H9 (cell line): ENCODE results near the gene AS3MT. TPM values are rescaled to one million over a fixed set of nuclear protein-coding genes. Genes with fewer than 3 reads are reported as not detected.
A peak's percentile ranks its signal among the peaks of the same experiment; 100 is the strongest.

Experiments used
- DNase-seq: peaks from one replicate; pipeline ENCODE4 v3.0.0-alpha.2; 2017
- H2AFZ ChIP-seq: one replicate; pipeline ENCODE4 v1.6.1; 2013; ENCODE audit warnings: mild to moderate bottlenecking, low read length, control low read depth, moderate library complexity
- H2AK5ac ChIP-seq: 2 replicates; pipeline ENCODE4 v1.6.1; 2013; ENCODE audit warnings: low read length, control low read depth, mixed read lengths; ENCODE audit not compliant: insufficient read length
- H2BK120ac ChIP-seq: one replicate; pipeline ENCODE4 v1.6.1; 2013; ENCODE audit warnings: low read depth, mild to moderate bottlenecking, low read length, control low read depth, inconsistent platforms; ENCODE audit not compliant: poor library complexity, severe bottlenecking
- H2BK12ac ChIP-seq: 2 replicates; pipeline ENCODE4 v1.6.1; 2013; ENCODE audit warnings: low read length, control low read depth, mixed read lengths, low read depth; ENCODE audit not compliant: insufficient read length
- H2BK15ac ChIP-seq: 2 replicates; pipeline ENCODE4 v1.6.1; 2013; ENCODE audit warnings: low read depth, low read length, control low read depth
- H2BK20ac ChIP-seq: one replicate; pipeline ENCODE4 v1.6.1; 2013; ENCODE audit warnings: low read depth, mild to moderate bottlenecking, low read length, control low read depth, inconsistent platforms; ENCODE audit not compliant: poor library complexity, severe bottlenecking
- H2BK5ac ChIP-seq: 2 replicates; pipeline ENCODE4 v1.6.1; 2013; ENCODE audit warnings: low read length, control low read depth, mixed read lengths; ENCODE audit not compliant: insufficient read length
- H3K14ac ChIP-seq: 2 replicates; pipeline ENCODE4 v1.6.1; 2013; ENCODE audit warnings: low read length, control low read depth; ENCODE audit not compliant: insufficient read depth
- H3K18ac ChIP-seq: 2 replicates; pipeline ENCODE4 v1.6.1; 2013; ENCODE audit warnings: low read depth, mild to moderate bottlenecking, mixed read lengths, low read length, control low read depth; ENCODE audit not compliant: insufficient read length
- H3K23ac ChIP-seq: 2 replicates; pipeline ENCODE4 v1.6.1; 2013; ENCODE audit warnings: low read length, control low read depth, mixed read lengths, low read depth; ENCODE audit not compliant: insufficient read length
- H3K23me2 ChIP-seq: 2 replicates; pipeline ENCODE4 v1.6.1; 2013; ENCODE audit warnings: low read depth, mild to moderate bottlenecking, mixed read lengths, low read length, control low read depth; ENCODE audit not compliant: insufficient read length, poor library complexity, severe bottlenecking
- H3K27ac ChIP-seq: 2 replicates; pipeline ENCODE4 v1.5.1; 2013; ENCODE audit warnings: low read length, control low read depth, mixed read lengths, low read depth; ENCODE audit not compliant: insufficient read length
- H3K27me3 ChIP-seq: 2 replicates; pipeline ENCODE4 v1.6.1; 2013; ENCODE audit warnings: low read length, control low read depth, inconsistent platforms; ENCODE audit not compliant: insufficient read depth
- H3K4ac ChIP-seq: 2 replicates; pipeline ENCODE4 v1.6.1; 2013; ENCODE audit warnings: low read depth, mild to moderate bottlenecking, control low read depth, inconsistent platforms, low read length, moderate library complexity
- H3K4me1 ChIP-seq: 2 replicates; pipeline ENCODE4 v1.6.1; 2013; ENCODE audit warnings: low read length, control low read depth, inconsistent platforms; ENCODE audit not compliant: insufficient read depth
- H3K4me2 ChIP-seq: 2 replicates; pipeline ENCODE4 v1.6.1; 2013; ENCODE audit warnings: low read length, control low read depth, mixed read lengths; ENCODE audit not compliant: insufficient read length, insufficient read depth
- H3K56ac ChIP-seq: 2 replicates; pipeline ENCODE4 v1.6.1; 2013; ENCODE audit warnings: low read depth, mild to moderate bottlenecking, mixed read lengths, low read length, control low read depth; ENCODE audit not compliant: insufficient read length
- H3K79me1 ChIP-seq: 2 replicates; pipeline ENCODE4 v1.6.1; 2013; ENCODE audit warnings: low read depth, mild to moderate bottlenecking, moderate library complexity, low read length, control low read depth, inconsistent platforms; ENCODE audit not compliant: insufficient read depth, poor library complexity, severe bottlenecking
- H3K79me2 ChIP-seq: 2 replicates; pipeline ENCODE4 v1.6.1; 2013; ENCODE audit warnings: low read length, control low read depth, inconsistent platforms; ENCODE audit not compliant: insufficient read depth
- H3K9ac ChIP-seq: 2 replicates; pipeline ENCODE4 v1.6.1; 2013; ENCODE audit warnings: low read length, control low read depth, mixed read lengths; ENCODE audit not compliant: insufficient read length; ENCODE audit errors: extremely low read depth
- H3K9me3 ChIP-seq: one replicate; pipeline ENCODE4 v1.6.1; 2013; ENCODE audit warnings: low read depth, low read length, inconsistent platforms; ENCODE audit not compliant: control insufficient read depth
- H3T11ph ChIP-seq: one replicate; pipeline ENCODE4 v1.6.1; 2013; ENCODE audit warnings: mild to moderate bottlenecking, low read length, control low read depth, inconsistent platforms
- H4K20me1 ChIP-seq: one replicate; pipeline ENCODE4 v1.6.1; 2013; ENCODE audit not compliant: control insufficient read depth, insufficient read length, insufficient read depth
- H4K5ac ChIP-seq: 2 replicates; pipeline ENCODE4 v1.6.1; 2013; ENCODE audit warnings: low read depth, mild to moderate bottlenecking, mixed read lengths, low read length, control low read depth; ENCODE audit not compliant: insufficient read length
- H4K8ac ChIP-seq: replicated peaks from 2 replicates; pipeline ENCODE4 v1.6.1; 2013; ENCODE audit warnings: low read length, control low read depth, mixed read lengths, low read depth; ENCODE audit not compliant: insufficient read length
- H4K91ac ChIP-seq: 2 replicates; pipeline ENCODE4 v1.6.1; 2013; ENCODE audit warnings: low read depth, mild to moderate bottlenecking, moderate library complexity, mixed read lengths, low read length, control low read depth; ENCODE audit not compliant: insufficient read length
- H3K27ac Mint-ChIP-seq, 3 experiments: 2 replicates in 2 of 3; 3 replicates in 1 of 3; pipeline ENCODE4 v1.8.0; 2020 to 2021; ENCODE audit warnings: mixed read lengths in 3 of 3, mild to moderate bottlenecking in 1 of 3, moderate library complexity in 1 of 3
- H3K27me3 Mint-ChIP-seq: 2 replicates; pipeline ENCODE4 v1.8.0; 2021; ENCODE audit warnings: low read depth, mild to moderate bottlenecking, moderate library complexity, mixed read lengths
- H3K36me3 Mint-ChIP-seq, 3 experiments: 2 replicates in 2 of 3; 3 replicates in 1 of 3; pipeline ENCODE4 v1.8.0; 2020 to 2021; ENCODE audit warnings: low read depth in 3 of 3, mixed read lengths in 3 of 3; ENCODE audit not compliant: insufficient read depth in 1 of 3
- H3K4me1 Mint-ChIP-seq, 2 experiments: 2 replicates each; pipeline ENCODE4 v1.8.0; 2020; ENCODE audit warnings: mixed read lengths in 2 of 2
- H3K4me3 Mint-ChIP-seq, 2 experiments: 2 replicates in 1 of 2; 3 replicates in 1 of 2; pipeline ENCODE4 v1.8.0; 2020 to 2021; ENCODE audit warnings: mild to moderate bottlenecking in 2 of 2, mixed read lengths in 2 of 2, moderate library complexity in 1 of 2
- H3K9me3 Mint-ChIP-seq, 2 experiments: 2 replicates in 1 of 2; 3 replicates in 1 of 2; pipeline ENCODE4 v1.8.0; 2020; ENCODE audit warnings: mild to moderate bottlenecking in 2 of 2, mixed read lengths in 2 of 2, moderate library complexity in 1 of 2
- CTCF ChIP-seq: fragments of 200-600 bp; sonication (generic); conservative IDR thresholded peaks from 3 replicates; pipeline ENCODE4 v1.8.0; 2021; ENCODE audit warnings: antibody characterized with exemption, mild to moderate bottlenecking
- WGBS: extraction: QIAGEN DNeasy Blood & Tissue Kit; methylation state at CpG from one replicate; pipeline ENCODE4 v1.1.7; 2013; ENCODE audit warnings: missing lambda C conversion rate, low lambda C conversion rate, mixed read lengths; ENCODE audit not compliant: insufficient read length; ENCODE audit errors: extremely low coverage; 5-methylcytosine and 5-hydroxymethylcytosine counted together
- total RNA-seq: library from RNA; stranded (reverse); gene quantifications from 2 replicates; pipeline ENCODE4 v1.2.1, GENCODE V29; 2021

The AS3MT gene
- total RNA-seq, 1 experiment from 2014 or later, result 16.4 TPM

- peaks cover 9% of the 10 kb centered on the region for H3K27me3 Mint-ChIP-seq
- peak; percentile 86 for DNase-seq
Observed at GRCh38 chr10:102835007-102835482, 34.2 kb upstream of the AS3MT start.

More at GRCh38 chr10:102835007-102835482, 34.2 kb upstream of the AS3MT start:
- H3K79me1 ChIP-seq, result no peaks in the 10 kb centered on the region
- H3K27ac ChIP-seq, result no peak overlapping the region
- no peak overlapping the region for H3K4me2 ChIP-seq
- no peaks in the 10 kb centered on the region for H3K23me2 ChIP-seq
- no peak overlapping the region for H3K9ac ChIP-seq
- H2BK12ac ChIP-seq, result no peak overlapping the region
- H4K20me1 ChIP-seq, result no peaks in the 10 kb centered on the region
- Mint-ChIP-seq H3K27ac (no peak overlapping the region; a peak in 1 of 7 replicates), H3K36me3 (peaks cover 6 to 13% (median 8%) of the 10 kb centered on the region in 3 experiments; a peak in 6 of 7 replicates), H3K4me1 (peaks cover 3% of the 10 kb centered on the region in 2 experiments; a peak in 2 of 4 replicates), H3K9me3 (peaks cover 15% of the 10 kb centered on the region in 2 experiments), H3K4me3 (no peak overlapping the region)
- no peak overlapping the region for H4K5ac ChIP-seq
- no peak overlapping the region for H3K4ac ChIP-seq
- WGBS, result no CpG with 5 or more reads among the region's 11 CpGs
- no peaks in the 10 kb centered on the region for H3K4me1 ChIP-seq
- H2AK5ac ChIP-seq, result no peak overlapping the region
- H2BK20ac ChIP-seq, result no peak overlapping the region
- peak; percentile 93 for TF ChIP-seq CTCF
- no peaks in the 10 kb centered on the region for H3K27me3 ChIP-seq
- H4K91ac ChIP-seq, result no peak overlapping the region
- H3T11ph ChIP-seq, result no peak overlapping the region
- H4K8ac ChIP-seq, result no peak overlapping the region
- peaks cover 5% of the 10 kb centered on the region for H3K9me3 ChIP-seq
- no peak overlapping the region for H2BK15ac ChIP-seq
- no peak overlapping the region for H3K18ac ChIP-seq
- H3K56ac ChIP-seq, result no peak overlapping the region
- no peak overlapping the region for H3K23ac ChIP-seq
- H2BK120ac ChIP-seq, result no peak overlapping the region
- no peaks in the 10 kb centered on the region for H3K79me2 ChIP-seq
- H2BK5ac ChIP-seq, result no peak overlapping the region
- H3K14ac ChIP-seq, result no peak overlapping the region
- H2AFZ ChIP-seq, result no peak overlapping the region
